K562 (cell line): ENCODE measurements around the gene AGBL1. TPM values are rescaled to one million over a fixed set of nuclear protein-coding genes. Genes with fewer than 3 reads are reported as not detected.

Experiments used
- HDAC8 ChIP-seq: fragments of 450-650 bp; IDR thresholded peaks from 2 replicates; pipeline ENCODE4 v1.6.1; 2016; ENCODE audit warnings: mild to moderate bottlenecking, missing genetic modification characterization, moderate library complexity, missing compliant biosample characterization
- PCBP2 ChIP-seq: fragments of 200-400 bp; formaldehyde crosslinking; IDR thresholded peaks from 2 replicates; pipeline ENCODE4 v1.6.1; 2018; ENCODE audit warnings: low read length, low read depth, mild to moderate bottlenecking, moderate library complexity; ENCODE audit not compliant: poor library complexity, severe bottlenecking
- ZNF184 ChIP-seq: sonication (generic); formaldehyde crosslinking; IDR thresholded peaks from 2 replicates; pipeline ENCODE4 v1.5.0; 2020; ENCODE audit warnings: missing genetic modification reagents
- polyA plus RNA-seq, 8 experiments: library from polyadenylated mRNA; depleted of rRNA in 4 of 8; stranded (reverse) in 5 of 8; unstranded in 3 of 8; fragments of >200 nt; fragmentation: Nextera tagmentation in 2 of 8; fragmentation: Illumina TruSeq in 1 of 8; extraction: Ambion mirVana in 2 of 8; extraction: Trizol in 1 of 8; gene quantifications; 2 replicates each; pipeline versions ENCODE4 v1.2.1 to v1.2.3, GENCODE V29; 2011 to 2014; ENCODE audit warnings: inconsistent platforms in 1 of 8, missing spikeins in 1 of 8
- total RNA-seq, 7 experiments: library from RNA; depleted of rRNA in 6 of 7; stranded (reverse); fragments of >200 nt in 6 of 7; fragmentation: Illumina TruSeq in 2 of 7; extraction: Trizol in 2 of 7; gene quantifications; 2 replicates each; pipeline versions ENCODE4 v1.2.1 to v1.2.3, GENCODE V29; 2011 to 2021; ENCODE audit warnings: low replicate concordance in 1 of 7
- TF ChIP-seq, protein P1 (sequence below): fragments of 200-600 bp; sonication (generic); IDR thresholded peaks from one replicate; pipeline ENCODE4 v1.6.1; 2012; ENCODE audit warnings: mild to moderate bottlenecking, low read depth, low read length, inconsistent platforms

Gene AGBL1
- total and polyA plus RNA-seq, 9 of the 15 experiments (the other 6 are each of a cell fraction or from before 2014, with no cell fraction given): not detected

DNA sequence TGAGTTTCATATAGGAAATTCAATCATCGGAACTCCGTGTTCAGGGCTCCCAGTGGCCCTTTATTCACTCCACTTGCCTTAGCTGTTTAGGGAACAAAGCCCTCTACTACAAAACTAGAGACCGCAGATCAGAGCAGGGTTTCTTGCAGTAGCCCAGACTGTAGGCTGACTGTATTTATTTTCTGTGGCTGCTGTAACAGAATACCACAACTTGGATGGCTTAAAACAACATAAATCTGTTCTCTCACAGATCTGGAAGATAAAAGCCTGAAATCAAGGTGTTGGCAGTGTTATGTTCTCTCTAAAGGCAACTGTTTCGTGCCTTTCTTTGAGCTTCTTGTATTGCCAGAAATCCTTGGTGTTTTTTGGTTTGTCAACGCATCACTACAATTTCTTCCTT lies 479.0 kb downstream of the AGBL1 start (continued):
- TF ChIP-seq, protein P1, sequence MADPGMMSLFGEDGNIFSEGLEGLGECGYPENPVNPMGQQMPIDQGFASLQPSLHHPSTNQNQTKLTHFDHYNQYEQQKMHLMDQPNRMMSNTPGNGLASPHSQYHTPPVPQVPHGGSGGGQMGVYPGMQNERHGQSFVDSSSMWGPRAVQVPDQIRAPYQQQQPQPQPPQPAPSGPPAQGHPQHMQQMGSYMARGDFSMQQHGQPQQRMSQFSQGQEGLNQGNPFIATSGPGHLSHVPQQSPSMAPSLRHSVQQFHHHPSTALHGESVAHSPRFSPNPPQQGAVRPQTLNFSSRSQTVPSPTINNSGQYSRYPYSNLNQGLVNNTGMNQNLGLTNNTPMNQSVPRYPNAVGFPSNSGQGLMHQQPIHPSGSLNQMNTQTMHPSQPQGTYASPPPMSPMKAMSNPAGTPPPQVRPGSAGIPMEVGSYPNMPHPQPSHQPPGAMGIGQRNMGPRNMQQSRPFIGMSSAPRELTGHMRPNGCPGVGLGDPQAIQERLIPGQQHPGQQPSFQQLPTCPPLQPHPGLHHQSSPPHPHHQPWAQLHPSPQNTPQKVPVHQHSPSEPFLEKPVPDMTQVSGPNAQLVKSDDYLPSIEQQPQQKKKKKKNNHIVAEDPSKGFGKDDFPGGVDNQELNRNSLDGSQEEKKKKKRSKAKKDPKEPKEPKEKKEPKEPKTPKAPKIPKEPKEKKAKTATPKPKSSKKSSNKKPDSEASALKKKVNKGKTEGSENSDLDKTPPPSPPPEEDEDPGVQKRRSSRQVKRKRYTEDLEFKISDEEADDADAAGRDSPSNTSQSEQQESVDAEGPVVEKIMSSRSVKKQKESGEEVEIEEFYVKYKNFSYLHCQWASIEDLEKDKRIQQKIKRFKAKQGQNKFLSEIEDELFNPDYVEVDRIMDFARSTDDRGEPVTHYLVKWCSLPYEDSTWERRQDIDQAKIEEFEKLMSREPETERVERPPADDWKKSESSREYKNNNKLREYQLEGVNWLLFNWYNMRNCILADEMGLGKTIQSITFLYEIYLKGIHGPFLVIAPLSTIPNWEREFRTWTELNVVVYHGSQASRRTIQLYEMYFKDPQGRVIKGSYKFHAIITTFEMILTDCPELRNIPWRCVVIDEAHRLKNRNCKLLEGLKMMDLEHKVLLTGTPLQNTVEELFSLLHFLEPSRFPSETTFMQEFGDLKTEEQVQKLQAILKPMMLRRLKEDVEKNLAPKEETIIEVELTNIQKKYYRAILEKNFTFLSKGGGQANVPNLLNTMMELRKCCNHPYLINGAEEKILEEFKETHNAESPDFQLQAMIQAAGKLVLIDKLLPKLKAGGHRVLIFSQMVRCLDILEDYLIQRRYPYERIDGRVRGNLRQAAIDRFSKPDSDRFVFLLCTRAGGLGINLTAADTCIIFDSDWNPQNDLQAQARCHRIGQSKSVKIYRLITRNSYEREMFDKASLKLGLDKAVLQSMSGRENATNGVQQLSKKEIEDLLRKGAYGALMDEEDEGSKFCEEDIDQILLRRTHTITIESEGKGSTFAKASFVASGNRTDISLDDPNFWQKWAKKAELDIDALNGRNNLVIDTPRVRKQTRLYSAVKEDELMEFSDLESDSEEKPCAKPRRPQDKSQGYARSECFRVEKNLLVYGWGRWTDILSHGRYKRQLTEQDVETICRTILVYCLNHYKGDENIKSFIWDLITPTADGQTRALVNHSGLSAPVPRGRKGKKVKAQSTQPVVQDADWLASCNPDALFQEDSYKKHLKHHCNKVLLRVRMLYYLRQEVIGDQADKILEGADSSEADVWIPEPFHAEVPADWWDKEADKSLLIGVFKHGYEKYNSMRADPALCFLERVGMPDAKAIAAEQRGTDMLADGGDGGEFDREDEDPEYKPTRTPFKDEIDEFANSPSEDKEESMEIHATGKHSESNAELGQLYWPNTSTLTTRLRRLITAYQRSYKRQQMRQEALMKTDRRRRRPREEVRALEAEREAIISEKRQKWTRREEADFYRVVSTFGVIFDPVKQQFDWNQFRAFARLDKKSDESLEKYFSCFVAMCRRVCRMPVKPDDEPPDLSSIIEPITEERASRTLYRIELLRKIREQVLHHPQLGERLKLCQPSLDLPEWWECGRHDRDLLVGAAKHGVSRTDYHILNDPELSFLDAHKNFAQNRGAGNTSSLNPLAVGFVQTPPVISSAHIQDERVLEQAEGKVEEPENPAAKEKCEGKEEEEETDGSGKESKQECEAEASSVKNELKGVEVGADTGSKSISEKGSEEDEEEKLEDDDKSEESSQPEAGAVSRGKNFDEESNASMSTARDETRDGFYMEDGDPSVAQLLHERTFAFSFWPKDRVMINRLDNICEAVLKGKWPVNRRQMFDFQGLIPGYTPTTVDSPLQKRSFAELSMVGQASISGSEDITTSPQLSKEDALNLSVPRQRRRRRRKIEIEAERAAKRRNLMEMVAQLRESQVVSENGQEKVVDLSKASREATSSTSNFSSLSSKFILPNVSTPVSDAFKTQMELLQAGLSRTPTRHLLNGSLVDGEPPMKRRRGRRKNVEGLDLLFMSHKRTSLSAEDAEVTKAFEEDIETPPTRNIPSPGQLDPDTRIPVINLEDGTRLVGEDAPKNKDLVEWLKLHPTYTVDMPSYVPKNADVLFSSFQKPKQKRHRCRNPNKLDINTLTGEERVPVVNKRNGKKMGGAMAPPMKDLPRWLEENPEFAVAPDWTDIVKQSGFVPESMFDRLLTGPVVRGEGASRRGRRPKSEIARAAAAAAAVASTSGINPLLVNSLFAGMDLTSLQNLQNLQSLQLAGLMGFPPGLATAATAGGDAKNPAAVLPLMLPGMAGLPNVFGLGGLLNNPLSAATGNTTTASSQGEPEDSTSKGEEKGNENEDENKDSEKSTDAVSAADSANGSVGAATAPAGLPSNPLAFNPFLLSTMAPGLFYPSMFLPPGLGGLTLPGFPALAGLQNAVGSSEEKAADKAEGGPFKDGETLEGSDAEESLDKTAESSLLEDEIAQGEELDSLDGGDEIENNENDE: no peak
- TF ChIP-seq PCBP2 (no peak), ZNF184 (no peak), HDAC8 (tag) (no peak)
